ENCODE results near the gene CST5.

DNA sequence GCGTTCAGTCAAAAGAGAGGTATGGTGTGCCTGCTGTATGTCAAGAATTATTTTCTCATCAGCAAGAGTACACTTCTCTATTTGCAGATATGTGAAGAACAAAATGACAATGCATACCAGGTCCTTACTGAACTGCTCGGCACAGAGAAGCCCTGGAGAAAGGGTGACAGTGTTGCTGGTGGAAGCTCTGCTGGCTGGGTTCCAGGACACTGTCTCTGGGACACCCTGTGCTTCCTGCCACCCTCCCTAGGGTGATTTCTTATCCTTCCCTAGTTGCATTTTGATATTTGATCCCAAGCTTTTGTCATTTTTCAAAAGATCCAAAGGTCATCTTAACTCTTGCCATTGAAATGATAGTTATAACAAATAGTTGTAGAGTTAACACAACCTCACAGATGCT, 8.3 kb upstream of the CST5 start:
- no peak for TF ChIP-seq POLR2A (IDR thresholded peaks at IDR 0.05)
- TF ChIP-seq, protein P1, sequence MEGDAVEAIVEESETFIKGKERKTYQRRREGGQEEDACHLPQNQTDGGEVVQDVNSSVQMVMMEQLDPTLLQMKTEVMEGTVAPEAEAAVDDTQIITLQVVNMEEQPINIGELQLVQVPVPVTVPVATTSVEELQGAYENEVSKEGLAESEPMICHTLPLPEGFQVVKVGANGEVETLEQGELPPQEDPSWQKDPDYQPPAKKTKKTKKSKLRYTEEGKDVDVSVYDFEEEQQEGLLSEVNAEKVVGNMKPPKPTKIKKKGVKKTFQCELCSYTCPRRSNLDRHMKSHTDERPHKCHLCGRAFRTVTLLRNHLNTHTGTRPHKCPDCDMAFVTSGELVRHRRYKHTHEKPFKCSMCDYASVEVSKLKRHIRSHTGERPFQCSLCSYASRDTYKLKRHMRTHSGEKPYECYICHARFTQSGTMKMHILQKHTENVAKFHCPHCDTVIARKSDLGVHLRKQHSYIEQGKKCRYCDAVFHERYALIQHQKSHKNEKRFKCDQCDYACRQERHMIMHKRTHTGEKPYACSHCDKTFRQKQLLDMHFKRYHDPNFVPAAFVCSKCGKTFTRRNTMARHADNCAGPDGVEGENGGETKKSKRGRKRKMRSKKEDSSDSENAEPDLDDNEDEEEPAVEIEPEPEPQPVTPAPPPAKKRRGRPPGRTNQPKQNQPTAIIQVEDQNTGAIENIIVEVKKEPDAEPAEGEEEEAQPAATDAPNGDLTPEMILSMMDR (IDR thresholded peaks at IDR 0.05) = no peak
